GM15510 (cell line): ENCODE data around the gene HPSE2.

ENCODE experiments used
- POLR2A ChIP-seq: IDR thresholded peaks from 3 replicates; pipeline ENCODE4 v1.6.1; 2011; ENCODE audit warnings: borderline replicate concordance; ENCODE audit not compliant: insufficient read length; ENCODE audit errors: extremely low read depth

Gene HPSE2

DNA sequence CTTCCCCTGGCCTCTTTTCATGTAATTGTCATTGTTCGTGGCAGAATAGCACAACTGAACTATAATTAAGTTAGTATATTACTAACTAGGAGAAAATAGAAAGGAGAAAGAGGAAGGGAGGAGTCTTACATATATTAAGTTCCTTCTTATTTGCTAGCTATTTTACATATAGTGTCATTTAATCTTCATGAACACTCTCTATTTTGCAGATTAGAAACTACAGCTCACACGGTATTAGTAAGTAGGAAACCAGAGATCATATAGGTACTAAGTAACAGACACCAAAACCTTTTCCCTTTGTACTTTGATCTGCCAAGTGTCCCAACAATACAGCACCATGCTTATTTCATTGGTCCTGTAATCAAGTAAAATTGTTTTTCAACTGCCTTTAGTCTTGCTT lies 586.5 kb downstream of the HPSE2 start:
- TF ChIP-seq POLR2A, result no peak

DNA sequence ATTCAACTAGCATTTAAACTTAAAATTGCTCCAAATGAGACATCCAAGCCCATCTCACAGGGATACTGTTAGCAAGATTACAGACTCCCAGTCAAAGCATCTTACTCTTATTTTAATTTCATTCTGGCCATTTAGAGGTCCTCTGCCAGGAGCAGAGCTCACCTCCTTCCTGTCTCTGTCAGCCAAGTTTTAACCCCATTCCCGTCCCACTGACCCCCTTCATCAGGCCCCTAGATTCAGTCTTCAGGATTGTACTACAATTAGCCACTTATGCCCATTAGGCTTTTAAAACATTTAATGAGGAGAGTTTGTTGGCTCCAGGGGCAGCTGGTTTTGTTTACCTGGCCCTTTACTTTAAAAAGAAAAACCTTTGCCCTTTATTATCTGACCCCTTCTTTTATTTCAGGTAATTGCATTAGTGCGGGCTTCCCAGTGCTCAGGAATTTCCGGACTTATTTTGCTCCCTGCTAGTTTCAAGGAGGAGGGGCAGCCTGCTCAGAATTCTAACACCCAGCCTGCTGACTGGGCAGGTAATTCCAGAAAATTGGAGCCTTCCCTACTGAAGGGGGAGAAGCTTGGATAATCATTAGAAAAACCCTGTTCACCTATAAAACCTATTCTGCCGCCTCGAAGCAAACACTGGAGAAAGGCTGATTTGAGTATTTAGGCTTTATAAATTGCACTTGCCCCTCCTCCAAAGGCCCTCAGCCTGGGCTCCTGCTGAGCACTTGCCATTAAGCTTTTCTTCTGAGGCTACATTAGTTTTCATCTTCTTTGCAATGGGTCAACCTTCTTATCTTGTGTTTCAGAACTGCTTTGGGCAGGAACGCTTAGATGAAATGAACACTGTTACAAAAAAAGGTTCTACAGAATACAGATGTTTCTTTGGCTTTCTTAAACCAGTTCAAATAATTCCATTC lies 588.4 kb downstream of the HPSE2 start:
- no peak for TF ChIP-seq POLR2A

DNA sequence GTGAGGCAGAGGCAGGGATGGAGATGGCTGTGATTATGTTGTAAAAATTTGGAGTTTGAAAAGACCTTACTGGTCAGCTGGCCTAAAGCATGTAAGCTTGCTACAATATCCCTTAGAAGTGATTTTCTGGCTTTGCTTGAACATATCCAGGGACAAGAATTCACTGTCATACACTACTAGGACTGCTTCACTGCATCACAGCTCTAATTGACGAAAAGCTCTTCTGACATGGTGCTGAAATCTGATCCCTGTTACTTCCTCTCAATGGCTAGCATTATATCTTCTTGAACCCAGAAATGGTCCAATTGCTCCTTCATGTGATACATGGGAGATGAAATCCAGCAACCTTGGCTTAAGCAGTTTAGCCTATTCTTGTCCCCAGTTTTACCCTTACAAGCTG lies 591.2 kb downstream of the HPSE2 start:
- no peak for TF ChIP-seq POLR2A

DNA sequence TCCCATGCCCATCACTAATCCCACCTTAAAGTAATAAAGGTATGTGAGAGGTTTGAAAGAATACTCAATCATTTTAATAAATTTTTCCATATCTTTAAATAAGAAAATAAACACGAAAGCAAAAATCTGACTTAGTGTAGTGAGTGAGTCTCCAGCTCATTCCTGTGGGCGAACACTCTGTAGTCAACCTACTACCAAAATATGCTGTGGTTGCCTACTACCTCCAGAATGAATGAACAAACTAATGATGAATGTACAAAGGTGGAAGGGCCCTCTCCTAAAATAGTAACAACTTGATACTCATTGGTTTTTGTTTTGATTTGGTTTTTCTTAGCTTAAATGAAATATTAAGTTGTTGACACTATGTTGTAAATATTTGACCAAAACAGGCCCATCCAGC lies 593.4 kb downstream of the HPSE2 start:
- no peak for TF ChIP-seq POLR2A

DNA sequence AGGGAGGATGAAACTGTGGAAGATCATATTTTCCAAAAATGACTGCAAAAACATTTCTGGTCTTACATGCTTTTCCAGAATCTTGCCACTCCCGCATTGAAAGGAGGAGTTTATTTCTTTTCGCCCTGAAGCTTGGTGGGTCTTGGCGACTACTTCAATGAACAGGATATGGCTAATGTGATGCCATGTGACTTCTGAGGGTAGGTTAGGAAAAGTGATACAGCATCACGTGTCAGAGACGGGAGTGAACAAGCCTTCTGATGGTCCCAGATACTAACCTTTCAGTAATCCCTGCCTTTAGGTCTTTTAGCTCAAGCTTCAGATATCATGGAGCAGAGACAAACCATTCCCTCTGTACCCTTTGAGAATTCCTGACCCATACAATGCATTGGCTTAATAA lies 596.7 kb downstream of the HPSE2 start:
- no peak for TF ChIP-seq POLR2A

DNA sequence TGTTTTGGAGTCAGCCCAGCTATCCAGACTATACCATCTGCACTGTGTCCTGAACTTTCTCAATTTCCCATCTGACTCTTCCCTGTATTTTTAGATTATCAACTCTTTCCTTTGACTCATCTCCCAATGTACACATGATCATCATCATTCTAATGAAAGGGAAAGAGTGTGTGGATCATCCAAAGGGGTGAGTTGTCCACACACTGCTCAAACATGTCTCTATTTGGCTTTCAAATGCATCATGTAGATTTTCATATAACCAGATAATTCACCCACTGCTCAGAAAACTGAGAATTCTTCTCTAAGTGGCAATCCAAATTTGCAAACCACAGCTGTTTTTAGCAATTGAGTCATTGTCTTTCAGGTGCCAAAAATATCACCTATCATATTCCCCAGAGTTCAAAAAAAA lies 598.7 kb downstream of the HPSE2 start:
- no peak for TF ChIP-seq POLR2A

DNA sequence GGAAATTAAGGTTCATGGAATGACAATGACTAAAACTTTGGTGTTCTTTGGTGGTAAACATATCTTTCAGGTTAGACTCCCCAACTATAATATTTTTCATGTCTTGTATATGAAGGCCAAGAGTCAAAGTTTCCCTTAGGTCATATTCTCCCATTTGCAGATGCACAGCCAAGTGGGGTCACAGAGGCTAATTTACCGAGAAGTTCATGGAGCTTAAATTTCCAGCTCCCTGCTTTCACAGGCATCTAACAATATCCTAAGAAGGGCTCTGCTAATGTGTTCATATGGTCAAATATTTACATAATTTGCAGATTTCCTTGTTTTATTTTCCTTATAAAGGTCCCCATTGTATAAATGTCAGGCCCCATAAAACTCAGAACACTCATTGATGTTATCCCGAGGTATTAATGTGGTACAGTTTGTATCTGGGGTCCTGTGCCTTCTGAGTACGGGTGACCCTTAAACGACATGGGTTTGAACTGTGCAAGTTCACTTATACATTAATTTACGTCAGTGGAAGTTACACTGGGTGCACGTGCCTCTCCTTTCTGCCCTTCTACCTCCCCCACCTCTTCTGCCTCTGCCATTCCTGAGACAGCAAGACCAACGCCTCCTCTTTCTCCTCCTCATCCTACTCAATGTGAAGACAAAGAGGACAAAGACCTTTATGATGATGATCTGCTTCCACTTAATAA lies 603.0 kb downstream of the HPSE2 start:
- TF ChIP-seq POLR2A, result no peak

DNA sequence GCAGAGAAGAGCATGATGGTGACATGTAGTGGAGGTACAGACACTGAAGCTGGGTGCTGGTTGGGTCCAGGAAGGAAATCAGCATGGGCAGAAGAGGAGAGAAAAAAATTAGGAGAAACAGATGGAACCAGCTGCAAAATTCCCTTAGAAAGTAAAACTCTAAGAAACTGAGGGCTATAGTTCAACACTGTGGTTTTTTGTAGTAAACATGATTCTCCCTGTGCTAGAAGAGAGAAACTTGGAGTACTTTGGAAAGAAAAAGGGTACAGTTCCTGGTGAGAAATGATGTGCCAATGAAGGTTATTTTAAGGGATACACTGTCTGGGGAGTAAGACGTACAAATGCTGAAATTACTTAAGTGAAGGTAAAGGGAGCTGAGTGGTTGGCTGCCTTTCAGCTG lies 607.4 kb downstream of the HPSE2 start:
- no peak for TF ChIP-seq POLR2A

DNA sequence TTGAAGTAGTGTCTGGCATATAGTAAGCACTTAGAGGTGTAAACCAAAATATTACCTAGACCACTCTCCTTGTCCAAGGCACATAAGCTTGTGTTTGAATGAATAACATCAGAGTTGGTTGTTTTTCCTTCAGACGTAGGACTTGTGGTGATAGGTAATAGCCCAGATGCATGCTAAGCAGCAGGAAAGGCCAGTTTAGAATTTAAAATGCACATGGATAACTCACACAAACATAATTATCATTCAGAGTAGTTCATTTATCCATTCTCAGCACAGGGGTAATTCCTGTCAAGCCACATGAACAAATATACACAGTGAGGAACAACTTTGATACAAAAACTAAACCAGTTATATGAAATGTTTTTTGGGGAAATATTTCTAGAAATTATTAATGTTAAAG lies 607.9 kb downstream of the HPSE2 start:
- TF ChIP-seq POLR2A, result no peak

DNA sequence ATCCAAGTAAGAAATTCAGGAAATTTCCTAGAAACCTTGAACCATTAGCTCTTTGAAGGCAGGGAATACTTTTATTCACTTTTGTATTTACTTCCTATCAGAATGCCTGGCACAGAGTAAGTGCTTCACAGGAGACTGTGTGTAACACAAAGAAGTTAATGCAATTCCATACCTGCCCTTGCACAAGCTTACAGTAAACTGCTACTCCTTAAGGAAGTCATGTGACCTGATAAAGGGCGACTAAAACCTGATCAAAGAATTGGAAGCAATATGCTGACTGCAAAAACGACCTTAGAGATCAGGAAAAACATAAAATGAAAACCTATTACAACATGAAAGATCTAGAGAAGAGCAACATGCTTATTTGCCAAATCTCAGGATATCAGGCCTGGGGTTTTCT lies 610.7 kb downstream of the HPSE2 start:
- TF ChIP-seq POLR2A, result no peak

DNA sequence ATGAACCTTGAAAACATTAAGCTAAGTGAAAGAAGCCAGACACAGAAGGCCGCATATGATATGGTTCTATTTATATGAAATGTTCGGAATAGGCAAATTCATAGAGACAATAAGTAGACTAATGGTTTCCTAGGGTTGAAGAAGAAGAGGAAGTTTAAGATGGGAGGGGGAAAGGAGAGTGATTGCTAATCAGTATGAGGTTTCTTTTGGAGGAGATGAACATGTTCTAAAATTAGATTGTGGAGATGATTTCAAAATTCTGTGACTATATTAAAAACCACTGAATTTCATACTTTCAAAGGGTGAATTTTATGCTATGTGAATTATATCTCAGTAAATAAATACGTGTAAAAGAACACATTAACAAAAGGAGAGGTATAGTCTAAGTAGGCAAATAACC lies 612.5 kb downstream of the HPSE2 start:
- TF ChIP-seq POLR2A, result no peak

DNA sequence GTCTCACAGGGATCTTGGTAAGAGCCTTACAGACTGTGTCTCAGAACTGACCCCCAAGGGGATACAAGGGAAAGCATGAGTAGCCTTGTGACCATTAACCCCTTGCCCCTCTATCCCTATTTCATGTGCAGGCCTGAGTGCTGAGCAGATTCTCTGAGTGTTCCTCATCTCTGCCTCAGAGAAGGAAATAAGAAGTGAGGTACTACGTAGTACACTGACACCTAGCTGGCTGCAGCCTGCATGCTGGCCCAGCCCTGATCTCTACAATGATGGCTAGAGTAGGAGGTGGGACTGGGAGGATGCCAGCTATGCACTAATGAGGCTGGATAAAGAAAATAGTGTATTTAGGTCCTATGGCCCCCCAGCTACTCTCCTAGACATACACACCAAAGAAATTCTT lies 614.0 kb downstream of the HPSE2 start:
- TF ChIP-seq POLR2A, result no peak

DNA sequence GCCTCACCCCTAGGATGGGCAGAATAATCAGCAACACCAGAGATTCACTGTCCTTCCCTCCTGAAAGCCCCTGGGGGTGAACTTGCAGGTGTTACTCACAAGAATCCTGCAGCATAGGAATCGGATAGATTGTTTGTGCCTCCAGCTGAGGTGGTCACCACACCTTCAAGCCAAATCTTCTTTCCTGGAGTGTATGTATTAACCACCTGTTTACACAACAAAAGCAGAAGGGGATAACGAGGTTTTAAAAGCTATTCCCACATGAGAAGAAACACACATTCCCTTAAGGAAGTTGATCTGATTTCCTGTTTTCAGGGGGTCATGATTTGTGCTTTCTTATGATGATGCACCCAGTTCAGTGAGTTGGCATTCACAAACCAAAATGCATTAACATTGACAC lies 615.1 kb downstream of the HPSE2 start:
- TF ChIP-seq POLR2A, result no peak

DNA sequence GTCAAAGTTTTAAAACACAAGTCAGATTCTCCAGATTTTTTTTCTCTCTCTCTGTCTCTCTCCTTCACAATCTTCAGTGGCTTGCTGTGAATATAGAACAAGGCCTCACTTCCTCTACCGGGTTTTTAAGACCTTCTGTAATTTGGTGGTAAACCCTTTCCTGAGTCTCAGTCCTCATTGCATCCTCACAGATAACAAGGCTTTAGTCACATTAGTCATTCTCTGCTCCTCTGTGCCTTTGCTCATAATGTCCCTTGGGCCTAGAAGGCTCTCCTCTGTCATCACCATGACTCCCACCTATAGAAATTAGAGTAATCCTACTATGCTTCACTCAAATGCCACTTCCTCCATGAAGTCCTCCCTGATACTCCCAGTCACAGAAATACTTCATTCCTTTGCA lies 616.2 kb downstream of the HPSE2 start:
- TF ChIP-seq POLR2A, result no peak

DNA sequence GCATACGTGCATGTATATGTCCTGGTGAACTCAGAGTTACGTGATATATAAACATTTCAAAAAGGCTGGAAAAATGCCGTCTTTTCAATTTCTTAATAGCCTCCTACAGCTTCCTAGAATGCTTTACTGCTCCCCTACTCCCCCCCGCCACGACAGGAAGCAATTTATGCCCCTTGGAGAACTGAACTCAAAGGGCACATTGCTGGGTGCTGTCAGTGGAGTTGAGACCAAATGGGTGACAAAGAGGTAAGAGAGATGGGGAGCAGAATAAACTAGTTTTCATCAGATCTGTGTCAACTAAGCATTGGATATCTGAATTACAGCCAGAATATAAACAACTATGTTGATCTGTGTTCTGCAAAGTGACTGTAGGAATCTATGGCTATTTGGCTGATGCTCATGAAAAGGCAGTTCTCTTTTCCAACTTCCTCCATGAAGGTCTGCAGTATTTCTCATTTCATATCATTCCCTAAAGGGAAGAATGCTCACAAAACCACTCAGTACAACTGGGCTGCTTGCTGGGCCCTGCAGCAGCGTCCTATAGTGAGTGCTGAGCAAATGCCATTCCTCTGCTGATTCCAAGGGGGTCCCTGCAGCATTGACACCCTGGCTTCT lies 617.6 kb downstream of the HPSE2 start:
- no peak for TF ChIP-seq POLR2A

DNA sequence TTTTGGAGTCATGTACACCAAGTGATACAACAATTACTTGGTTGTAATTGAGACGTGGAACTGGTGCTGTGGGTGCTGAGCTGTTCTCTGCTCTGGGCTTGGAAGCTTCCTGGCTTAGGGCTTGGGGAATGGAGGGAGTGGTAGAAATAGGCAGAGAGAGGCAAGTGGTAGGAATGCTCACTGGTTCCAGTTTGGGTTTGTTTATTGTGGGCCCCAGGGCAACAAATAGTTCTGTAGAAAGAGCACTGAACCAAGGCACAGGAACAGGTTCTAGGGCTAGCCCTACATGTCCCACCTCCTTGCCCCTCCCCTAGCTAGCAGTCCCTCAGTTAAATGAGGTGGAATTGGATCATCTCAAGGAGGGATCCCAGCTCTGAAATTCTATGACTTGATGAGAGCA lies 622.2 kb downstream of the HPSE2 start:
- TF ChIP-seq POLR2A, result no peak

DNA sequence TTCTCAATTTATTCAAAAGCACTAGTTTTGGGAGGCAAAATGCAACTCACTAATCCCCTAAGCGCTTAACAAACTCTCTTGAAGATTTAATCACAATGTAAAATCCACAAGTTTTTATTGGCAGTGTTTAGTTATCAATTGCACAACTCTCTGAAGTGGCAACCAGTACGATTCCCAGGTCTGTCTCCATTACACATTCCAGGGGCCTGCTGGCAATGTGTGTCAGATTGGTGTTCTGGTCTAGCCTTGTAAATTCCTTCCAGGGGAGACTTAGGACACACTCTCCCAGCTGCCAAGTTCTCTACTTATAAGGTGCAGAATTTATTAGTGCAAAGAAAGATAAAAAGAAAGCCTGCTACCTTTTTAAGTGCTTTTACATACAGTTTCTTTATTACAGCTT lies 624.2 kb downstream of the HPSE2 start:
- TF ChIP-seq POLR2A, result no peak

DNA sequence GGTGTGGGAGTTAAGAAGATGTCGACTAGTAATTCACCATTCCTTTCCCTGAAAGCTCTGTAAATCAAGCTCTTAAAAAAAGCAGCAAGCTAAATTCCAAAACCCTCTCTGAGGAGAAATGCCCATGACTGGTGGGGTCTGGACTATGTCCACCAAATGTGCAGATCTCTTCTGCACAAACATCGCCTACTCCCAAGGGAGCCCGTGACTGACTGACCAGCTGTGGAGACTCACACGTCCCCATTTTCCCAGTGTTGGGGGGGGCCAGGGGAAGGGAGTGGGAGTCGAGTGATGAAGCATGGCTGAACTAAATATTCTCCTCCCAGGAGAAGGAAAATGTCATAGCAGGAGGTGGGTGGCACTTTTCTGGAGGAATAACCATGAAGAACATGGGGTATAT lies 624.8 kb downstream of the HPSE2 start:
- no peak for TF ChIP-seq POLR2A
